HG02798 (cell line): ENCODE results near the gene MRPS27.

Experiments used
- ATAC-seq: cut with Tn5 transposase; IDR thresholded peaks from one replicate; pipeline ENCODE4 v1.9.1; 2021; ENCODE audit warnings: mild to moderate bottlenecking; ENCODE audit not compliant: unreplicated experiment, poor library complexity

MRPS27 gene

DNA sequence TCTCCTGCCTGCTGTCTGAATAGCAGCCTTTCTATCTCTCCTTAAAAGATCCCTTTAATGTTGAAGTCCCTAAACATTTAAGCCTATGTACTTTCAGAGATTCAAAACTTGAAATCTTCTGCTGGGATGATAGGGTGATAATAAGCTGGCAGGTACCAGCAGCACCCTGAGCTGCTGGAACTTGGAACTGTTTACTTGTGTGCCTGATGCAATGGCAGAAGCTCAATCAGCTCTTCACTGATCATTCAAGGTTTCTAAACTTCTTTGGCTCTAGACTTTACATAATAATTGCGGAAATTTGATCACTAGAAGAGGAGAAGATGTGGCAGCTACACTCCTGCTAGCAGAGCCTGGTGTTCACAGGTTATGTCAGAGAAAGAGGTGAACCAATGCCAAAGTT, 27.6 kb downstream of the MRPS27 start:
- no peak for ATAC-seq

DNA sequence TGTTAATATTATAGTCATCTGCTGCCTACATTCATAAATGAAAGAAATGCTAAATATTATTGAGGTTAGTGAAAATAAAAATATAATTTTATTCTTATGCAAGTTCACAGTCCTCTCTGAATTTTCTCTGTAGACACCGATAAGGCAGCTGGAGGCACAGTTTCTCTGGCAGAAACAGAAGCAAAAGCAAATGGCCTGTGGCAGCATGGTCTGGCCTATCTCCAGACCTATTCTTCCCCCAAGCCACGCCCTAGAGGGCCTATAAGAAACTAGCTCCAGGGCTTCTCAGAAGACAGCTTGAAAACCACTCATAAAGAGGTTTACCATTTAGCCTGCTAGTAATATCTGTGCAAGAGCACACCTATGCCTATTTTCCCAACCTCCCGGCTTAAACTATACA, 28.4 kb downstream of the MRPS27 start:
- ATAC-seq: no peak

DNA sequence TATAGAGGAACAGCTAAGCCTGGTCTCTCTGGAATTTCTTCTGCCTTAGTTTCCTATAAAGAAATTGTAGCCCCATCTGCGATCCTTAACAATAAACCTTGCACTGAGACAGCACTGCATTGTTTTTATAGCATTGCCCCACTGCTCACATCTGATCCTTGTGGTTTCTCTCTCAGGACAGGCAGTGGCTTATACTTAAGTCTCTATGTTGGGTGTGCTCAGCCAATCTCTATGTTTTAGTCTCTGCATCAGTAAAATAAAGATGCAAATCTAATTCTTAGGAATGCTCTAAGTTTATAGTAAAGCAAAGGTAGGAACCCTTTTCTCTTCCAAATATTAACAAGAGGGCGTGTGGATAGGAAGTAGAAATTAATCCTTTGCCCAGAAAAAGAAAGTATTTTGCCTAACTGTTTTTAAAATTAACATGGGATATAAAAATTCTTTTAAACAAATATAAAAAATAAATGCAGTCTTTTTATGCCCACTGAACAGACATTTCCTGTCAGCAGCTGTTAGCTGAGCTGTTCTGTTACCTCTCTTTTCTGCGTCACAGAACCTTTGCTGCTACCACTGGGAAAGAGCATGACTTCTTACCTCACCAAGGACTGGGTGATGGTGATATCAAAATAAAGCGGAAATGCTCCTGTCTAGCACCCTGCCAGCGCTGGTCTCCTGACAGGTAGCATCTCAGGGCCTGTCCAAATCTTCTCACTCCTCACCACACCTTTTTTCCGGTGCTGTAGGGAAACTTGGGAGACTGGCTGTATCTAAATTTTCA, 29.5 kb downstream of the MRPS27 start:
- no peak for ATAC-seq

DNA sequence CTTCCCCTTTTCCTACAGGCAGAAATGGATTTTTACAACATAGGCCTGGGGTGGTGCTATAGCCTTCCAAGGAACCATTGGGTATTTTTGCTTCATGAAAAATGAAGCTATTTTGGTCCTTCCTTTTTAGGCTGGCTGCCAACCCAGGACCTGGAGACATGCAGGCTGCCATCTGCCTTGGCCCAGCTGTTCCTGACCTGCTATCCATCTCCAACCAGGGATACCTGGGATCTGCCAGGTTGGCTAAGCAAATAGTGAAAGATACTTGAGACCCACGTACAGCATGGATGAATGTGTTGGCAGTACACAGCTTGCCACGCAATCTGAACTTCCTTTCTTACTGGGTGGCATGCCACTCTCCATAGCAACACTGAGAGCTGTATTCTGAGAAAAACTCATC, 31.1 kb downstream of the MRPS27 start:
- ATAC-seq: no peak

DNA sequence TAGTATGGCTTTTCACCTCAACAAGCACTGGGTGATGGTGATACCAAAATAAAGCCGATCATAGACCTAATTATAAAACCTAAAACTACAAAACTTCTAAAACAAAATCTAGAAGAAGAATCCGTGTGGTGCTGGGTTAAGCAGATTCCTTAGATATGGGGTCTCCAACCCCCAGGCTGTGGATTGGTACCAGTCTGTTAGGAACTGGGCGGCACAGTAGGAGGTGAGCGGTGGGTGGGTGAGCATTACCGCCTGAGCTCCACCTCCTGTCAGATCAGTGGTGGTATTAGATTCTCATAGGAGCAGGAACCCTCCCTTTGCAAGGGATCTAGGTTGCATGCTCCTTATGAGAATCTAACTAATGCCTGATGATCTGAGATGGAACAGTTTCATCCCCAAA, 33.2 kb downstream of the MRPS27 start:
- no peak for ATAC-seq

DNA sequence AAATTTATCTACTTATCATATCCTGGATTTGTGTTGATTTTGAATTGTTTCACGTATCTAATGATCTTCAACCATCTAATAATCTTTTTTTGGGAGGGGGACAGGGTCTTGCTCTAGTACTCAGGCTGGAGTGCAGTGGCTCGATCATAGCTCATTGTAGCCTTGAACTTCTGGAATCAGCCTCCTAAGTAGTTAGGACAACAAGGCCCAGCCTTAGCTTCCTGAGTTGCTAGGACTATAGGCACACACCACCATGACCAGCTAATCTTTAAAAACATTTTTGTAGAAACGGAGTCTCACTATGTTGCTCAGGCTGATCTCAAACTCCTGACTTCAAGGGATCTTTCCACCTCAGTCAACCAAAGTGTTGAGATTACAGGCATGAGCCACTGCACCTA, 34.6 kb downstream of the MRPS27 start:
- no peak for ATAC-seq

DNA sequence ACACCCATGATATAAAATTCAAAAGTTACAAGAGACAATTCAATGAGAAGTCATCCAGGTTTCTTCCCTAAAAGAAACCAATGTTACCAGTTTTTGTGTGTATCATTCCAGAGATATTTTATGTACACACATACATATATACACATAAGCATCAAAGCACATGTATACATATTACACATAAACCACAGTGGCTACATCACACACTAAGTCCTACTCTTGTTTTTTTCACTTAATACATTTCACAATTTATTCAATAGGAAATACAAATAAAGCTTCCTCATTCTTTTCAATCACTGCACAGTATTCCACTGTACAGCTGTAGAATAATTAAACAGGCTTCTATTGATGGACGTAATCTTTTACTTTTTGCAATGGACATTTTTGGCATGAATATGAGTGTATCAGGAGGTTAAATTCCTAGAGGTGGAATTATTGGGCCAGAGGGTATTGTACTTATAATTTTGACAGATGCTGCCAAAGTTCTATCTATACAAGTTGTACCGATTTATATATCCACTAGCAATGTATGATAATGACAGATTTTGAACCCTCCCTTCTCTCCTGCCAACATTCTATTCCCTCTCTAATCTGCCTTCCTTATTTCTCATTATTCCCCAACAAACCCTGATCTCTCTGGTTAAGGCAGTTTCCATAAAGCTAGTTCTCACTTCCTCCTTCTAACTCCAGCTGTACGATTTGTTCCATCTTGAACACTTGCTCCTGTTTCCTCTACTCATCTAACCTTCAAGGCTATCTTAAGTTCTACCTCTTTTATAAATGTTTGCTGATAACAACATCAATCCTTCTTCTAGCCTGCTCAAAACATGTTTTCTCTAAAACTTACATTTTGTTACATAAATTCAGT, 35.2 kb downstream of the MRPS27 start:
- no peak for ATAC-seq

DNA sequence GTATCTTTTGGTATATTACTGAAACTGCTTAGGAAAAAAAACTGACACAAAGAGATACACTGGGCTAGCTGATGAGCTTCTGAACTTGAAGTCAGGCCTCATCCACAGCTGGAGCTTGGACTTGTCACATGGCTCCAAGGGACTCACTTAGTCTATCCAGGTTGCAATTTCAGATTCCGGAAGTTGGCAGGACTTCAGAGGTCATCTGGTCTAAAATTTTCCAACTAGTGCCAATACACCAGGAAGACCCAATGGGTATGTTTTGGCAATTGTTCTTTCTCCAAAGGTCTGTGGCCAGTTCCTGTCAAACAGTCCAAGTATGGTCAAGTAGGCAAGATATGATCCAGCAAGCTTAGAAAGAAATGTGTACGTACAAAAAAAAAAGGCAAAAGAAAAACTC, 36.7 kb downstream of the MRPS27 start:
- ATAC-seq: no peak

DNA sequence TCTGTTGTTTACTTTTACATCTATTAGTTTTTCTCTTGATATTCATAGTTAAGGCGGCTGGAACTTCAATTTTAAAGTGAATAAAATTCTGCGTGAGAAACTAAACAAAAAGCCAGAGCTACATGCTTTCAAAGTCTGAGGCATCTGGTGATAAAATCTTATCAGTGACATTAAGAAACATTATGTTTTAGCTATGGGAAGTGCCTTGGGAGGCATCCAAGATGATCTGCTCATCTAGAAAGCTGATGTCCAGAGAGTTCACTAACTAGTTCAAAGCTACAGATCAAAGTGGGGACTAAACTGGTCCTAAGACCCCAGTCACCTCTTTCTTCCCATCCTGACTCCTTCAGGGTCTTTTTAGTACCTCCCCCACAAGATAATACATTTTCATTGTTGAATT, 37.2 kb downstream of the MRPS27 start:
- ATAC-seq: no peak

DNA sequence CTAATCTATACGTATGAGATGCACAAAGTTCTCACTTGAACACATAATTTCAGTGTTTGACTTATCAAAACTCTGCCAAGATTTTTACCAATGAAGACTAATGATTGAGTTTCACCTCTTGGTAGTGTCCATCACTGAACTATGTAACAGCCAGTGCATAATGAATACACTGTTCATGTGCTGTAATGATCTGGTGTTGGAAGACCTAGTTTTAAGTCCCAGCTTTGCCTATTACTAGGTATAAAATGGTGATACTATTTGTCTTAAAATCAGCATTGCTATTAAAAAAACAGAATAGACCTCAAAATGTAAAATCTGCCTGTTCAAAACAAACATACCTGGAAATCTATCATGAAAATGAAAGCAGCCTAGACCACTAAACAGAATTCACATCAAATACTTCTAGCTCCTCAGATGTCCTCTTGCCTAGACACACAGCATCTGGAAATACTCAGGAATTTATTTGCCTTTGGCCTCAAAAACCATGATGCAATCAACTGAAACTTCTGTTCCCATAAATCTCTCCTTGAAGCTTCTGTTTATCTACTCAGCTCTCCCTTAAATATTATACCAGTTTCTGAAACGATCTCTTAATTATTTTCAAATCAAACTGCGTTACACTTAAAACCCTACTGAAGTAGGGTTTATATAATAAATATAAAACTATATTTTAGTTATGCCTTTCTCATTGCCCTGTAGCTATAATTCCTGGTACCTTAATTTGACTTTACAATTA, 38.1 kb downstream of the MRPS27 start:
- no peak for ATAC-seq

DNA sequence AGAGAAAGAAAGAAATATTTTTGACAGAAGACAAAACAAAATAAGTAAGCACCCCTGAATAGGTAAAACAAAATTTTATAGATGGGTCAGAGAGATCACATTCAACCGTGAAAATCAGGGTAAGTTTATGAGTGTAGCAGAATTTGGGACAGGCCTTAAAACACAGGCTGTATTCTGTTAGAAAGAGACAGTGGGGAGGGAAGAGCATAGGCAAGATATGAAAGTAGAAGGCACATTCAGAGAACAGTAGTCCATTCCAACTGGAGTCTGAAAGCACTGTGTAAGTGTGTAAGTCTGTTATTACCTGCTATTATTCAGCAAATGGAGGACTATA, 38.6 kb downstream of the MRPS27 start:
- ATAC-seq: no peak

DNA sequence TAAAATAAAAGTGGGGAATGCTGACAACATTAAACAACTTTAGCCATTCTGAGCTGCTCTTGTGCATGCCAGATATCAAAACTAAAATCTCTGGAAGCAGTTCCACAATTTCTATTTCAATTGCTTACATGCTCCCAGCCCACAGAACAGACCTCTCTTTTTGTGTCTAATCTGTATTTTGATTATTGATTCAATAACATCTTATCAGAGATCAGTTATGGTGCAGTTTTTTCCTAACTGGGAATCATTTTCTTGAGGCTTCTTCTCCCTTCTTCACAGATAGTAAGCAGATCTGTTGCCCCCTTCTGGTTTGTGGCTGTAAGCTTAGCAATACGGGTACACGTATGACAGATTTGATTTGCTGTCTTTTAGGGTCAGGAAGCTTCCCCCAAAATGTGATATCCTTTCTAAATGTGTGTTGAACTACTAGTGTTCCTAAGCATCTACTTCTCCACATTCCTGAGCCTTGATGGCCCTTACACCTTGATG, 39.4 kb downstream of the MRPS27 start:
- no peak for ATAC-seq

DNA sequence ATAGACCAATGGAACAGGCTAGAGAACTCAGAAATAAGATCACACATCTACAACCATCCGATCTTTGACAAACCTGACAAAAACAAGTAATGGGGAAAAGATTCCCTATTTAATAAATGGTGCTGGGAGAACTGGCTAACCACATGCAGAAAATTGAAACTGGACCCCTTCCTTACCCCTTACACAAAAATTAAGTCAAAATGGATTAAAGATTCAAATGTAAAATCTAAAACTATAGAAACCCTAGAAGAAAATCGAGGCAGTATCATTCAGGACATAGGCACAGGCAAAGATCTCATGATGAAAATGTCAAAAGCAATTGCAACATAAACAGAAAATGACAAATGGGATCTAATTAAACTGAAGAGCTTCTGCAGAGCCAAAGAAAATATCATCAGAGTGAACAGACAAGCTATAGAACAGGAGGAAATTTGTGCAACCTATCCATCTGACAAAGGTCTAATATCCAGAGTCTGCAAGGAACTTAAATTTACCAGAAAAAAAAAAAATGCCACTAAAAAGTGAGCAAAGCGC, 43.8 kb downstream of the MRPS27 start:
- no peak for ATAC-seq

DNA sequence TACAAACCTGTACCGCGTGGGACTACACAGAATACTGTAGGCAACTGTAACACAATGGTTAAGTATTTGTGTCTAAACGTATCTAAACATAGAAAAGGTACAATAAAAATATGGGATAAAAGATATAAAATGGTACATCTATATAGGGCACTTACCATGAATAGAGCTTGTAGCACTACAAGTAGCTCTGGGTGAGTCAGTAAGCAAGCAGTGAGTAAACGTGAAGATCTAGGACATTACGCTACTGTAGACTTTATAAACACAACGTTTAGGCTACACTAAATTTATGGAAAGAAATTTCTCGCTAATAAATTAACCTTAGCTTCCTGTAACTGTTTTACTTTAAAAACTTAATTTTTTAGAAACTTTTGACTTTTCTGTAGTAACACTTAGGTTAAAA, 46.5 kb downstream of the MRPS27 start:
- ATAC-seq: no peak

DNA sequence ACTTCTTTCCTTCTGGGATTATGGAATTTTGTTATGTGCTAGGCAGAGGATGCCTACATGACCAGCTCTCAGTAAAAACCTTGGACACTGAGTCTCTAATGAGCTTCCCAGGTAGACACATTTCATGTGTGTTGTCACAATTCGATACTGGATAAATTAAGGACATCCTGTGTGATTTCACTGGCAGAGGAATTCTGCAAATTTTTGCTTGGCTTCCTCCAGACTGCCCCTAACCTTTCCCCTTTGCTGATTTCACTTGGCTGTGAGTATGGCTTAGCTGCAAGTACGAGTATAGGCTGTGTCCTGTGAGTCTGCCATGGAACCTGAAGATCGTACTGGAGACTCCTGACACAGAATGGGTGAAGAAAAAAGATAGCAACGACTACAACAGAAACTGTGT, 47.6 kb downstream of the MRPS27 start:
- ATAC-seq: no peak

DNA sequence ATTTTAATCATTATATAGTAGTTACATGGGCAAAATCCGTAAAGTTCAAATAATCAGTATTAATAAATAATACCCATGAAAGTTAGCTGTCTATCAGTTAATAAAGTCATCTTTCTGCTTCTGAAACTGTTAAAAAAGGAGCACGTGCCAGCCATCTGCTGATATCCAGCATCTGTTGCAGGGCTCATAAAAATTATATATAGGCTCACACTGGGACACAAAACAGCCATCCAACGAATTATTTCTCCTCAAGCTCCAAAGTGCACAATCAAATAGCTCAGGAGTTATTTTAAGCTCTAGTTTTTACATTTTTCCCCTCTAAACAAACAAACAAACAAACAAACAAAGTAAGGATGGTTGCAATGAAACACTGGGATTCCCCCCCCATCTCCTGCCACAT, 48.3 kb downstream of the MRPS27 start:
- no peak for ATAC-seq

DNA sequence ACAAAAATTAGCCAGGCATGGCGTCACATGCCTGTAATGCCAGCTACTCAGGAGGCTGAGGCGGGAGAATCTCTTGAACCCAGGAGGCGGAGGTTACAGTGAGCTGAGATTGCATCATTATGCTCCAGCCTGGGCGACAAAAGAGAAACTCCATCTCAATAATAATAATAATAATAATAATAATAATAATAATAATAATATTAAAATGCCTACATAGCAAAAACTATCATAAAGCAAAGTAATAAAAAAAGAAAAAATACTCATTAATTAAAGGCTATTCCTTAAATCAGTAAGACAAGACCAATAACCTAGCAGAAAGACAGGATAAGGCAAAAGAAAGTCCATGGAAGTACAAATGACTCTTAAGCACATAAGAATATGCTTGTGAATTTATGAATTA, 50.0 kb downstream of the MRPS27 start:
- no peak for ATAC-seq

DNA sequence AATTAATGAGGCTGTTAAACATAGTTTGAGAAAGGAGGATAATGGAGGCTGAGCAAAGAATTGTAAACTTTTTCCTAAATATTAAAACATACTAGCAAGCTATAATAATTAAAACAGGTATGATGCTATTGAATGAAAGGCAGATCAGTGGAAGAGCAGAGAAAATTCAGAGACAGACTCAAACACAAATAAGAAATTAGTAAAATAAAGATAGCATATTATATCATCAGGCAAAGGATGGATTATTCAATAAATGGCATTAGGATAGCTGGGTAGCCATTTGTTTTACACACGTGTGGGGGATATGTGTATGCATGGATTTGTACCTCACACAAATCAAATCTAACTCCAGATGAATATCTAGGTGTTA, 50.6 kb downstream of the MRPS27 start:
- ATAC-seq: no peak

DNA sequence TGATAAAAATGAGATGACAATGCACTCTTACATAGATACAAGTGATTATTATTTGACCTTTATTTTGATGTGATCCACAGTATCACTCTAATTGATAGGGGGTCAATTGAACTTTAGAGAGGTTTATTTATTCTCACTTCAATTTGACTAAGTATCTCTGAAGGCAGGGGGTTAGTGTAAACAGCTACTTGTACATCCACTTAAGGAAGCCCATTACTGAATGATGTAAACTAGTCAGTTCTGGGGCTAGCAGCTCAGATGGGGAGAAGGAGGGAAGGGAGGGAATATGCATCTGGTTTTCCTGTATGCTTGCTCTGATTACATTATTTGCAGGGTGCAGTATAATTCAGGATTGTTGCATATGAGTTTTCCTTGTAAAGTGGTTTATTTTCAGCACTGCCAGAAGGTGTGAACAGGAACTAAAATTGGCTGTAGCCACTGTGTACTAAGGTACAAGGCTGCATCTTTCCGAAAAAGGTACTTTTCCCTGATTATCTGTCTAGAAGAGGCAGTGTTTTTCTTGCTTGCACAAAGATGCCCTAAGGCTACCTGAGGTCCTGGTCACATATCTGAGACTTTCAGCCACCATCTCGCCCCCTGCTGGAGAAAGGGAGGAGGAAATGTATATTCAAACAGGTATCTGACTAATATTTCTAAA, 51.2 kb downstream of the MRPS27 start:
- ATAC-seq: no peak

DNA sequence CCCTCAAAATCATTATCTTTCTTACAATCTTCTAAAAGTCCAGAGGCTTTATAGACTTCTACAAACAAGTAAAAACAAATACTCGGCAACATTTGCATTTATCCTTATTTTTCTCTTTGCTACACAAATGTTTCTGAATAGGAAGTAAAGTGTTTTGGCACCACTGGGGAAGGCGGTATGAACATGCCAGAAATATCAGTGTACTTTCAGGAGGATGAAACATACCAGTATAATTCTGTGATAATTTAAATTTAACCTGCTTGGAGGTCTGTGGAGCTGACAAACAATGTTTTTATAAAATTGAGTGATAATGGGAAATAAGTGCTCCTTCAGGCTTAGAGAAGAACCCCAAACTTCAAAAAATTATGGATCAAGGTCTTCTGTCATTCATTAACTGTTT, 51.8 kb downstream of the MRPS27 start:
- ATAC-seq: no peak
